Colonic mucosa (tissue), 4 donors: ENCODE results near the gene OPCML. TPM values are rescaled to one million over a fixed set of nuclear protein-coding genes. Genes with fewer than 3 reads are reported as not detected.

Experiments used
- DNase-seq: peaks from one replicate; pipeline ENCODE4 v3.0.0-alpha.2; 2020
- H3K27ac ChIP-seq: fragments of 200-600 bp; one replicate; pipeline ENCODE4 v1.8.0; 2021
- H3K27me3 ChIP-seq: fragments of 200-600 bp; one replicate; pipeline ENCODE4 v1.8.0; 2021
- H3K36me3 ChIP-seq: fragments of 200-600 bp; one replicate; pipeline ENCODE4 v1.8.0; 2021
- H3K4me1 ChIP-seq: fragments of 200-600 bp; one replicate; pipeline ENCODE4 v1.8.0; 2021; ENCODE audit warnings: mild to moderate bottlenecking
- H3K4me3 ChIP-seq: fragments of 200-600 bp; one replicate; pipeline ENCODE4 v1.8.0; 2021
- H3K9ac ChIP-seq, 2 donors: one replicate each; pipeline ENCODE4 v1.7.0; 2013; ENCODE audit warnings: control low read depth in 2 of 2, low read depth in 2 of 2, low read length in 2 of 2
- H3K9me3 ChIP-seq: fragments of 200-600 bp; one replicate; pipeline ENCODE4 v1.8.0; 2021
- intact Hi-C: fragments of 100-400 bp; cut with DNase I; formaldehyde crosslinking; loops from one replicate; pipeline ENCODE4 v1.14.1; 2022
- total RNA-seq, 2 donors: library from RNA; stranded (reverse); fragmentation: NEBNext Ultra II Directional in 1 of 2; extraction: Animal tissue kit (Norgen Biotek cat#: 25700) in 1 of 2; gene quantifications; one replicate each; pipeline ENCODE4 v1.2.1, GENCODE V29; 2021
- TF ChIP-seq, protein P1 (sequence below): fragments of 200-600 bp; IDR thresholded peaks from one replicate; pipeline ENCODE4 v1.8.0; 2022; ENCODE audit warnings: antibody characterized with exemption, mild to moderate bottlenecking
- donor health status: healthy.
- donor health status: DM: no; HTN: no; CAD: no.
- donor health status: DM: no; HTN: no; CAD: no.

OPCML gene
- total RNA-seq, 2 donors from 2014 or later: 0.08 TPM; not detected in 1

DNA sequence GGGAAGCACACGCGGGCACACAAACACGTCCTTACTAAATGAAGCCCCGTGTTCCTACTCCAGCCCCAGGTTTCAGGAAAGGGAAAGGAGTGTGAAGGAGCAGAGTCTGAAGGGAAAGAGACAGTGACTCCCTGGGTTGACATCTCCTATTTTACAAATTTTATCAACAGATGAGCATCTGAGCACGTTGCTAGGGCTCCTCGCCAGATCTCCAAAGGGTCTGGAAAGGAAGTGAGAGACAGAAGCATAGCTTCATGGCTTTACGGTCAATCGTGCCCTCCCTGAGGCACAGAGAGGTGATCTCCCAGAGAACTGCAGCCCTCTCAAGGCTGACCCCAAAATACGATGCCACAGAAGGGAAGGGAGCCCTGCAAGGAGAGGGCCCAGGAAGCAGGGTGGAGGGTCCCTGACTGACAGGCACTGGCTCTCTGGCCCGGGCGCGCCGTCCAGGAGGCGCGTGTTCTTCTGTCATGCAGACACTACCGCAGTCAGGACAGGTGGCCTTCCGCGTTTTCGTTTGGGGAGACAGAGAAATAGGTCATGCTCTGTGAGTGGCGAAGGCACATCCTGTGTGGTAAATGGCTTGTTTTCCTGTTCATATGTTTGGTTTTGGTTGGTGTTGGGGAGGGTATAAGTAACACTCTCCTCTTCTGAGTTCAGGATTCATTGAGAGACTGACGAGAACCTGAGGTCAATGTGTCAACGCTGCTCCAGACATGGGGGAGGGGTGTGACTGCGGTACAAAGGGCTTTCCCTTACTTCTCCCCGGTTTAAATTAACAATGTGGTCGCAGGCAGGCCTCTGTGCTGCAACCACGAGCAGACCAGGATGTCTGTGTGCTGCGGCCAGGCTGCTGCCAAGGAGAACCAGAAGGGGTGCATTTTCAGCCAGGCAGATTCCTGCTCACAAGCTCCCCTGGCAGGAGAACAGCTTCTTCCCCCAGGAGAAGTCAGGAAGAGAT, 813.3 kb downstream of the OPCML start:
- TF ChIP-seq, protein P1, sequence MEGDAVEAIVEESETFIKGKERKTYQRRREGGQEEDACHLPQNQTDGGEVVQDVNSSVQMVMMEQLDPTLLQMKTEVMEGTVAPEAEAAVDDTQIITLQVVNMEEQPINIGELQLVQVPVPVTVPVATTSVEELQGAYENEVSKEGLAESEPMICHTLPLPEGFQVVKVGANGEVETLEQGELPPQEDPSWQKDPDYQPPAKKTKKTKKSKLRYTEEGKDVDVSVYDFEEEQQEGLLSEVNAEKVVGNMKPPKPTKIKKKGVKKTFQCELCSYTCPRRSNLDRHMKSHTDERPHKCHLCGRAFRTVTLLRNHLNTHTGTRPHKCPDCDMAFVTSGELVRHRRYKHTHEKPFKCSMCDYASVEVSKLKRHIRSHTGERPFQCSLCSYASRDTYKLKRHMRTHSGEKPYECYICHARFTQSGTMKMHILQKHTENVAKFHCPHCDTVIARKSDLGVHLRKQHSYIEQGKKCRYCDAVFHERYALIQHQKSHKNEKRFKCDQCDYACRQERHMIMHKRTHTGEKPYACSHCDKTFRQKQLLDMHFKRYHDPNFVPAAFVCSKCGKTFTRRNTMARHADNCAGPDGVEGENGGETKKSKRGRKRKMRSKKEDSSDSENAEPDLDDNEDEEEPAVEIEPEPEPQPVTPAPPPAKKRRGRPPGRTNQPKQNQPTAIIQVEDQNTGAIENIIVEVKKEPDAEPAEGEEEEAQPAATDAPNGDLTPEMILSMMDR: no peak
- no peak overlapping the region for H3K4me3 ChIP-seq
- DNase-seq: peak; percentile 17

DNA sequence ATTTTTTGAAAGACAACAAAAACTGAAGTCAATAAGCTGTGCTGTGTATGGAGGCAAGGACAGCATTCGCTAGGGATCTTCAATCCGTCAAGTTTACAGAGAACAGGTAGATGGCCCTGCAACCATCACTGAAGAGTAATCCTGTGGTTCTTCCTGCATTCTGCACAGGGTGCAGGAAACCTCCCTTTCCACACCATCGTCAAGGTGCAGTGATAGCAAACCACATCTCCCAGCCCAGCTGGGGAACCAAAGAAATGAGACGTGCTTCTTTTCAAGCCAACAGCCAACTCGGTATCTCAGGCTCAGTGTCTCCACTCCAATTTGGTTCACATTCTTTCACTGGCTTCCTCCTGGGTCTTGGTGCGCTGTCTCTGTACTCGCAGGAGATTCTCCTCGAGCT, 814.5 kb downstream of the OPCML start:
- Histone ChIP-seq H3K4me3 (no peak overlapping the region), H3K27me3 (no peaks in the 10 kb centered on the region), H3K36me3 (no peaks in the 10 kb centered on the region), H3K9ac (no peak overlapping the region), H3K4me1 (no peaks in the 10 kb centered on the region), H3K27ac (no peak overlapping the region), H3K9me3 (no peaks in the 10 kb centered on the region)
- no peak for DNase-seq
- TF ChIP-seq, protein P1: no peak
- intact Hi-C loops: no loop called here

More for the DNA sequence above, 813.3 kb downstream of the OPCML start:
- no peak overlapping the region for H3K27ac ChIP-seq
- H3K4me1 ChIP-seq: no peaks in the 10 kb centered on the region
- H3K9ac ChIP-seq: no peak overlapping the region
- H3K9me3 ChIP-seq: no peaks in the 10 kb centered on the region
- no peaks in the 10 kb centered on the region for H3K36me3 ChIP-seq
- H3K27me3 ChIP-seq: no peaks in the 10 kb centered on the region
- intact Hi-C loops: no loop called here

DNA sequence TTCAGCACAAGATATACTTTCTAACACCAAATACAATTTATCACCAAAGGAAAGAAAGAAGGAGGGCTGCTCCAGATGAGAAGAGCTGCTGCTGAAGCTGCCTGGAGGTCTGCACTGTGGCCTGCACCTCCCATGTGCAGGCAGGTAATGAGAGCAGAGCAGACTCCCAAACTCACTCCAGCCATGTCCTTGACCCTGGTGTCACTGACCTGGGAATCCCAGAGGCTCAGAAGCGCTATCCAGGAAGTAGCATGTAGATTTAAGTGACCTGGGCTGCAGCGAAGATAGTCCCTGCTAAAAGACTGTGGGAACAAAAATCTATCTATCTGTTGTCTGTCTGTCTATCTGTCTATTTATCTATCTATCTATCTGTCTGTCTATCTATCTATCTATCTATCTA, 816.3 kb downstream of the OPCML start:
- Histone ChIP-seq H3K9ac (no peak overlapping the region), H3K9me3 (no peaks in the 10 kb centered on the region), H3K27ac (no peak overlapping the region), H3K27me3 (no peaks in the 10 kb centered on the region), H3K4me3 (no peak overlapping the region), H3K4me1 (no peaks in the 10 kb centered on the region), H3K36me3 (no peaks in the 10 kb centered on the region)
- TF ChIP-seq, protein P1: no peak
- intact Hi-C loops: no loop called here
- DNase-seq: no peak

DNA sequence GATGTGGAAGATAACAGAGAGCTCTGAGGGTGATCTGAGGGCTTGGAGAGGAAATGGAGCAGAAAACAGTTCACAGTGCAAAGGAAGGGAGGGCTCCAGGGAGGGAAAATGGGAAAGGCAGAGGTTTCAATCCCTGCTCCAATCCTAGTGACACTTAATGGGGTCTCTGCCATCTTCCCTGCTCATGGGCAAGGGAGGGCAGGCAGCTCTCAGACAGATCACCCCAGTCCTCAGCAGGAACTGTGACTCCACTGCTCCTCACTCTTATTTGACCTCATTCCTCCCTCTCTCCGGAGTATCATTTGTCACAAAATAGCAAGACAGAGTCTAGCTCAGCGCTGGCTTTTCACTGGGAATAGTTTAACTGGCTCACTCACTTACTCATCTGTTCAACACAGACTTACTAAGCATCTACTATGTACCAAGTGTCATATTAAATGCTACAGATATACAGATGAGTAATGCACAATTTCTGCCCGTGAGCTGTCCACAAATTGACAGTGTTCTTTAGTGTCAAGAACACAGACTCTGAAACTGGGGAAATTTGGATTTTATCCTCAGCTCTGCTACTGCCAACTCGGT, 817.4 kb downstream of the OPCML start:
- no peak for DNase-seq
- no peaks in the 10 kb centered on the region for H3K27me3 ChIP-seq
- H3K36me3 ChIP-seq: no peaks in the 10 kb centered on the region
- intact Hi-C loops: no loop called here
- no peaks in the 10 kb centered on the region for H3K9me3 ChIP-seq
- no peaks in the 10 kb centered on the region for H3K4me1 ChIP-seq
- no peak overlapping the region for H3K9ac ChIP-seq
- TF ChIP-seq, protein P1: no peak
- H3K27ac ChIP-seq: no peak overlapping the region
- no peak overlapping the region for H3K4me3 ChIP-seq

DNA sequence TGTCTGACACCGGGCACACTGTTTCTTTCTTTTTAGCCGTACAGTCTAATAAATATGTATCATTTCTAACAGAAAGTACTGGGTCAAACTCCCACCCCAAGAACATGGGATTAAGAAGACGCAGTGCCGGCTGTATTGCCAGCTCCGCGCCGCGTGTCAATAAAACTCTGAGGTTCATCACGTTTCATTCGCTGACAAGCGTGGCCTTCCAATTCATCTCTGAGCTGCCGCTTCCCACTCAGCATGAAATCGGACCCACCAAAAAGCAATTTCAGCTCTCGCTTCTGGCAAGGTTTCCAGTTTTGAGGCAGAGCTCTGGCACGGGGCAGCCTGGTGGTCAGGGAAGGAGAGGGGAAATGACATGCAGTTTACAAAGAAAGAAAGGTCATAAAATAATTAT, 819.8 kb downstream of the OPCML start:
- H3K4me1 ChIP-seq: no peaks in the 10 kb centered on the region
- intact Hi-C loops: no loop called here
- TF ChIP-seq, protein P1: no peak

More for the DNA sequence above, 819.8 kb downstream of the OPCML start:
- H3K9me3 ChIP-seq: no peaks in the 10 kb centered on the region
- no peaks in the 10 kb centered on the region for H3K27me3 ChIP-seq
- no peak overlapping the region for H3K27ac ChIP-seq
- no peaks in the 10 kb centered on the region for H3K36me3 ChIP-seq
- DNase-seq: no peak
- no peak overlapping the region for H3K4me3 ChIP-seq
- no peak overlapping the region for H3K9ac ChIP-seq
